ES-I3 (cell line): ENCODE results near the gene GNMT.
"Not testable (repeated sequence)": the region's sequence is repeated elsewhere in the genome, so short reads cannot be mapped to it uniquely, and the experiment has no call there.

Experiments used
- H3K36me3 ChIP-seq: 2 replicates; pipeline ENCODE4 v1.6.1; 2013; ENCODE audit warnings: mild to moderate bottlenecking, low read length, control low read depth, moderate library complexity; ENCODE audit not compliant: insufficient read depth
- H3K4me1 ChIP-seq: 2 replicates; pipeline ENCODE4 v1.6.1; 2013; ENCODE audit warnings: mild to moderate bottlenecking, control low read depth, low read length; ENCODE audit not compliant: insufficient read depth
- H3K9ac ChIP-seq: 2 replicates; pipeline ENCODE4 v1.6.1; 2013; ENCODE audit warnings: low read depth, mild to moderate bottlenecking, low read length, moderate library complexity
- H3K9me3 ChIP-seq: 2 replicates; pipeline ENCODE4 v1.6.1; 2013; ENCODE audit warnings: mild to moderate bottlenecking, low read length, moderate library complexity; ENCODE audit not compliant: control insufficient read depth, insufficient read depth

Gene GNMT

GRCh38 chr6:42974919-42975505 is 14.5 kb downstream of the GNMT start:
- Histone ChIP-seq H3K36me3 (no peaks in the 10 kb centered on the region), H3K9me3 (no peaks in the 10 kb centered on the region), H3K4me1 (peaks cover 11% of the 10 kb centered on the region), H3K9ac (no peak overlapping the region)

GRCh38 chr6:42978487-42978838 is 17.9 kb downstream of the GNMT start:
- no peaks in the 10 kb centered on the region for H3K9me3 ChIP-seq
- no peaks in the 10 kb centered on the region for H3K4me1 ChIP-seq
- H3K36me3 ChIP-seq = no peaks in the 10 kb centered on the region
- peak overlapping the region; percentile 61 for H3K9ac ChIP-seq

DNA sequence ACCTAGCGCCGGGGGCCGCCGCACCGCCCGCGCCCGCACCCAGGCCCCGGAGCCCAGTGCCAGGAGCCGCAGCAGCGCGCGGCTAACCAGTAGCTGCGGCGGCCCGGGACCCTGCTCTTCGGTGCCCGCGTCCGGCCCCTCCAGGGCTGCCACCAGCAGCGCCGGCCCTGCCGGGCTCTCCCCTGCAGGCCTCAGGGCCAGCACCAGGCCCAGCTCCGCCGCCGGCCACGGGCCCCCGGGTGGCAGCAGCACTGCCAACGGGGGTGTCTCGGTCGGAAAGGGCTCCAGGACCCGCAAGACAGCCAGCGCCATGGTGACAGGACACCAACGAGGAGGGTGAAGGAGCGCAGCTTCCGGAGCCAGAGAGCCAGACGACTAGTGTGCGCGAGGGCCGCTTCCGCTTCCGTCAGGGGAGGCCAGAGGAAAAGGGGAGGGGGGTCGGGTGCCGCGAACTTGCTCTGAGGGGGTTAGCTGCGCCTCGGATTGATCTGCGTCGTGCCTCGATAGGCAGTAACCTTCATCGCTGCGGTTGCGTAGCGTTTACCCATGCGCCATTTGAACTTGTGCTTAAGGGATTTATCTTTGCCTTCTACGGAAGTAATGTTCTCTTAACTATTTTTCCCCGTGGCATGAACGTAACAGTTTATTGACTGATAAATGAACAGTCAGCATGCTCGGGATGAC is 18.4 kb downstream of the GNMT start, which contains the start of gene PEX6:
PEX6 (minus strand) TSS at position 343 of the 684 bp plus-strand sequence; CDS start at position 312, 31 bp downstream.
- Histone ChIP-seq H3K9me3 (no peaks in the 10 kb centered on the region), H3K9ac (peak within 1 kb of the TSS; percentile 61), H3K36me3 (no peaks in the 10 kb centered on the region)

DNA sequence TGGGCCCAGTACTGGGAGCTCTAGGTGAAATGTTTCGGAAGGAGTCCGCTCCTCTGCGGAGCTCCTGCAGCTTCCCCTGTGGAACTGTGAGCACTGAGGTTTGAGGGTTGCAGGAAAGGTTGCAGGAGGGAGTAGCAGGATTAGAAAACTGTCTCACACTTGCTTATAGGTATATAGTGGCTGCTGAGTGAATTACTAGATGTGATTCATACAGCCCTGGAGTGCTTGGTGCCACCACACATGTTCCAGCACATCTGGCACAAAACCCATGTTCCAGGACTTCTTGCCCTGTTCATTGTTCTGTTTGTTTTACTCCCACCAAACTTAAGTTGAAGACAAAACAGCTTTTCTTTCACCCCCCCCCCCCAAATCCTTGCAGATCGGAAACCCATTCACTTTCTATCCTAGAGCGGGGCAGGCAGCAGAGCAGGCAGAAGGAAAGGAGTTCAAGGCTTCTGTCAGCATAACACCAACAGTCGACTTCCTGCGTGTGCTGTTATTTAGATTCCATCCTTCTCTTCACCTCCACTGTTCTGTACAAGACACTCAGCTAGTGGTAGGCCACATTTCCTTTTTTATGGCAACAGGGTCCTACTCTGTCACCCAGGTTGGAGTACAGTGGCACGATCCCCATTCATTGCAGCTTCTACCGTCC is 19.1 kb downstream of the GNMT start:
- Histone ChIP-seq H3K9me3 (no peaks in the 10 kb centered on the region), H3K4me1 (no peaks in the 10 kb centered on the region), H3K9ac (peak overlapping the region; percentile 61), H3K36me3 (no peaks in the 10 kb centered on the region)

More for the DNA sequence above, 18.4 kb downstream of the GNMT start, which contains the start of gene PEX6:
- H3K4me1 ChIP-seq = no peaks in the 10 kb centered on the region

GRCh38 chr6:42981836-42982235 is 21.3 kb downstream of the GNMT start:
- Histone ChIP-seq H3K4me1 (no peaks in the 10 kb centered on the region), H3K9ac (no peak overlapping the region; the same call in 1 of the 2 replicates), H3K36me3 (no peaks in the 10 kb centered on the region), H3K9me3 (no peaks in the 10 kb centered on the region)

DNA sequence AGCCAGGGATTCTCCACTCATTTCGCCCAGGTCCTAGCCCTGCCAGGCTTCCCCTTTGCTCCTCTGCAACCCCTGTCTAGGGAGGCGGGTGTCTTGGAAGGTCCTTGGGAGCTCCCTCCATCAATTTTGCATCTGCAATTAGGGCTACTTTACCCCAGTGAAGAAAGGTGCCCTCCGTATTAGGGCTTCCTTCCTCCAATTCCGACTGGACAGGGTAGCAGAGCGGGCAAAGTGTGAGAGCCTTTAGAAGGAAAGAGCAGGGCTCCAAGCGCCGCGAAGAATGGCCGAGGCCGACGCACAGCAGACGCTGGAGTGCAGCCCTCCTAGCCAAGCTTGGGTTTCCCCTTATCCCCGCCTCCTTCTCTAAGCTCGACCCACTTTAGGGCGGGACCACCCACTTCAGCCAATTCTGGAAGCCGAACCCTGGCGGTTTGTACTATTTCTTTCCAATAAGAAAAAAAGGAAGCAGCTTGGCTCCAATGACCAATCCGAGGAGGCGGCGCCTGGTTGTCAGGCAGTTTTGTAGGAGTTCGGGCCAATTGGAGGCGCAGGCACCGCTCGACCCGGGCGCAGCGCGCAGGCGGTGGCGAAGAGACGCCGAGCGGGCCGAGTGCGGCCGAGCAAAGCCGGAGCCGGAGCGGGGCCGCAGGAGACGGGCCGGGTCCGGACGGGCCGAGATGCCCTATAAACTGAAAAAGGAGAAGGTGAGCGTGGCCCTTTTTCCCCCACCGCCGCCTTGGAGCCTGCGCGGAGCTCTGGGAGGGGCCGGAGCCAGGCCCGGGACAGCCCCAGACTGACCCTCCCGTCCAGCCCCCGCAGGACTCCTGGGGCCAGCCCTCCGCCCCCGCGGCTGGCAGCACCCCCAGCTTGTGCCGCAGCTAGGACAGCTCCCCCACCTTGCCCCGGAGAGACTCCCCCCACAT is 23.7 kb downstream of the GNMT start, which contains the start of gene PPP2R5D:
PPP2R5D (plus strand) TSS at position 570 of the 923 bp plus-strand sequence; CDS start at position 678, 108 bp downstream.
- Histone ChIP-seq H3K36me3 (no peaks in the 10 kb centered on the region; the same call in 1 of the 2 replicates), H3K9me3 (no peaks in the 10 kb centered on the region), H3K9ac (peak within 1 kb of the TSS; percentile 79), H3K4me1 (no peaks in the 10 kb centered on the region)

- H3K9me3 ChIP-seq = no peaks in the 10 kb centered on the region
- H3K4me1 ChIP-seq = no peaks in the 10 kb centered on the region
- H3K36me3 ChIP-seq = no peaks in the 10 kb centered on the region; the same call in none of the 2 replicates
- H3K9ac ChIP-seq = peak overlapping the region; percentile 71
Observed at GRCh38 chr6:42984924-42985475, 24.4 kb downstream of the GNMT start.

DNA sequence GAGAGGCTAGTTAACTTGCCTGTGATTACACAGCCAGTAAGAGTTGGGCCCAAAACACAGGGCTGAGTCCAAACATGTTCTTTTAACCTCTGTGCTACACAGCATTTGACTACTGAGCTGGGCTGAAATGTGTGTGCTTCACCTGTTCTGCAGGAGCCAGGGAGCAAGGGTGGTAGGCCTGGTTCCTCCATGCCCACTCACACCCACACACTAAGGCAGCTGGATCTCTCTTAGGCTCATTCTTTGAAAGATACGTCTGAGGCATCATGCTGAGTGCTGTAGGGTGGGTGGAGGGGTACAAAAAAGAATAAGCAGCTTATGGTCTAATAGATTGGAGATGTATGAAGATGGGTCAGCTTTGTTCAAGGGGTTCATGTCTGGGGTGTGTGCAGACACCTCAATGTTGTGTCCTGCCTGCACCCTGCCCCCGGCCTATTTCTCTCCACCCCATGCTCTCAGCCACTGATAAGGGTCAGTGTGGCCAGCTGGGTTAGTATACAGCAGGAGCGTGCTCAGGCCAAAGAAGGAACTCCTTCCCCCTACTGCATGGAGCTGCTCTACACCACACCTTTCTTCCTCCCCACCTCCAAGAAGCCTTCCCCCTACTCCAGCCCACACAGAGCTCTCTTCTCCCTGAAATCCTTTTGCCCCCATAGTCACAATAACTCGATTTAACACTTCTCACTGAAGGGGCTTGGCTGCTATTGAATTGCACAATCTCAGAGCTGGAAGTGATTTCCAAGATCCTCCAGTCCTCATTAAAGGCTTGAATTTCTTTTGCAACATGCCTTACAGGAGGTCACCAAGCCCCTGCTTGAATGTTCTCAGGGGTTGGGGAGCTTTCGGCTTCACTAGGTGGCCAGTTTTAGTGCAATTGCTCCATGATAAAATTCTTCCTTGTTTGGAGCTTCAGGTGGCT is 27.2 kb downstream of the GNMT start:
- Histone ChIP-seq H3K9me3 (no peaks in the 10 kb centered on the region), H3K9ac (no peak overlapping the region), H3K36me3 (no peaks in the 10 kb centered on the region; the same call in none of the 2 replicates), H3K4me1 (no peaks in the 10 kb centered on the region)

- H3K9me3 ChIP-seq = no peaks in the 10 kb centered on the region
- H3K9ac ChIP-seq = no peak overlapping the region
- H3K4me1 ChIP-seq = no peaks in the 10 kb centered on the region
- no peaks in the 10 kb centered on the region; the same call in none of the 2 replicates for H3K36me3 ChIP-seq
Observed at GRCh38 chr6:42988486-42989020, 28.0 kb downstream of the GNMT start.

GRCh38 chr6:42989923-42990322 is 29.4 kb downstream of the GNMT start:
- Histone ChIP-seq H3K9me3 (no peaks in the 10 kb centered on the region), H3K9ac (no peak overlapping the region), H3K4me1 (no peaks in the 10 kb centered on the region), H3K36me3 (no peaks in the 10 kb centered on the region; the same call in none of the 2 replicates)

- H3K36me3 ChIP-seq = no peaks in the 10 kb centered on the region; the same call in none of the 2 replicates
Observed at GRCh38 chr6:42993445-42993844, 32.9 kb downstream of the GNMT start.

DNA sequence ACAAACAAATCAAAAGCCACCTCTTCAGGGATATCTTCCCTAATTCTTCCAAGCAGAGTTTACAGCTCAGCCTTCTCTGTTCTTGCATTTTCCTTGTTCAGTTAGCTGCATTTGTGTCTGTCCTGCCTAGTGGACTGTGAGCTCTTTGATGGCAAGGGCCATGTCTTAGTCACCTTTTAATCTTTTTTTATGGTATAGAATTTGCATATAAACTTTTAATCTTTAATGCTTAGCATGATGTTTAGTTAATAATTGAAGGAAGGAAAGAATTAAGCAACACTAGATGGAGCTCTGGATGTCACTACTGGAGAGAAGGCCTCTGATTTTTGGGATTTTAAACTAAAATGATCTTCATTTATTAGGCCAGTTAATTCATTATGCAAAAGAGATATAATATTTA is 36.0 kb downstream of the GNMT start:
- no peaks in the 10 kb centered on the region for H3K9me3 ChIP-seq
- no peaks in the 10 kb centered on the region for H3K36me3 ChIP-seq
- H3K4me1 ChIP-seq = no peaks in the 10 kb centered on the region
- no peak overlapping the region for H3K9ac ChIP-seq

More at GRCh38 chr6:42993445-42993844, 32.9 kb downstream of the GNMT start:
- Histone ChIP-seq H3K9ac (no peak overlapping the region), H3K4me1 (no peaks in the 10 kb centered on the region), H3K9me3 (no peaks in the 10 kb centered on the region)

DNA sequence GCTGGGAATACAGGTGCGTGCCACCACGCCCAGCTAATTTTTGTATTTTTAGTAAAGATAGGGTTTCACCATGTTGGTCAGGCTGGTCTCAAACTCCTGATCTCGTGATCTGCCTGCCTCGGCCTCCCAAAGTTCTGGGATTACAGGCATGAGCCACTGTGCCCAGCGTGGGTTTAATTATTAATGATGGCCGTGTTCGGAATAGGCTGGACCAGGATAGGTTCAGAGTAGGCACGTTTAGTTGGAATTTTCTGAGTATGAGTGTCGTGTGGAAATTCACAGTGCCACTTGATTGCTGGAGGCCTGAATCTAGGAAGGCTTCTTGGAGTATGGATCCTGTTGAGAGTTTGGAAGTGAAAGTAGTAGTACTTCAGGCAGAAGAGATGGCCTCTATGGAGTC is 37.7 kb downstream of the GNMT start:
- H3K36me3 ChIP-seq, H3K4me1 ChIP-seq, H3K9ac ChIP-seq, H3K9me3 ChIP-seq: not testable (repeated sequence)
